GM23338 (cell line): ENCODE results near the gene ARHGAP1. TPM values are rescaled to one million over a fixed set of nuclear protein-coding genes. Genes with fewer than 3 reads are reported as not detected.

ENCODE experiments used
- ATAC-seq: fragments of 200-7000 bp; cut with Tn5 transposase; 3 replicates; pipeline ENCODE4 v1.9.1; 2020
- DNase-seq: peaks from one replicate; pipeline ENCODE4 v3.0.0-alpha.2; 2015; ENCODE audit warnings: low spot score
- H2AFZ ChIP-seq: fragments of 200-600 bp; sonication (generic); 2 replicates; pipeline ENCODE4 v1.8.0; 2016; ENCODE audit warnings: antibody characterized with exemption, mild to moderate bottlenecking, moderate library complexity
- H3F3A ChIP-seq: fragments of 200-600 bp; sonication (generic); replicated peaks from 2 replicates; pipeline ENCODE4 v1.8.0; 2017; ENCODE audit warnings: antibody characterized with exemption, mixed run types, low read depth
- H3K27ac ChIP-seq: fragments of 200-600 bp; sonication (generic); 2 replicates; pipeline ENCODE4 v1.6.1; 2016; ENCODE audit warnings: low read depth
- H3K27me3 ChIP-seq: fragments of 200-600 bp; sonication (generic); 2 replicates; pipeline ENCODE4 v1.8.0; 2016; ENCODE audit warnings: mild to moderate bottlenecking, mixed run types, moderate library complexity; ENCODE audit not compliant: insufficient read depth
- H3K36me3 ChIP-seq: fragments of 200-600 bp; sonication (generic); 2 replicates; pipeline ENCODE4 v1.8.0; 2016; ENCODE audit warnings: mild to moderate bottlenecking; ENCODE audit not compliant: insufficient read depth
- H3K4me1 ChIP-seq: fragments of 200-600 bp; sonication (generic); 2 replicates; pipeline ENCODE4 v1.8.0; 2016; ENCODE audit warnings: mild to moderate bottlenecking, moderate library complexity; ENCODE audit not compliant: insufficient read depth
- H3K4me2 ChIP-seq: fragments of 200-600 bp; sonication (generic); 2 replicates; pipeline ENCODE4 v1.7.1; 2017; ENCODE audit warnings: mixed run types
- H3K4me3 ChIP-seq: fragments of 200-600 bp; sonication (generic); 2 replicates; pipeline ENCODE4 v1.6.1; 2016; ENCODE audit warnings: mixed run types
- H3K79me2 ChIP-seq: fragments of 200-600 bp; sonication (generic); replicated peaks from 2 replicates; pipeline ENCODE4 v1.8.0; 2017; ENCODE audit warnings: mild to moderate bottlenecking; ENCODE audit not compliant: insufficient read depth
- H3K9me2 ChIP-seq: fragments of 200-600 bp; sonication (generic); 2 replicates; pipeline ENCODE4 v1.8.0; 2017; ENCODE audit not compliant: insufficient read depth
- H4K20me1 ChIP-seq: fragments of 200-600 bp; sonication (generic); replicated peaks from 2 replicates; pipeline ENCODE4 v1.8.0; 2017; ENCODE audit warnings: mild to moderate bottlenecking; ENCODE audit not compliant: insufficient read depth
- H3K27ac Mint-ChIP-seq: 2 replicates; pipeline ENCODE4 v1.8.0; 2020; ENCODE audit warnings: inconsistent platforms, mild to moderate bottlenecking, moderate library complexity, mixed read lengths
- H3K27me3 Mint-ChIP-seq: 3 replicates; pipeline ENCODE4 v1.8.0; 2022; ENCODE audit warnings: low read depth, mild to moderate bottlenecking, moderate library complexity, mixed read lengths, inconsistent platforms; ENCODE audit not compliant: insufficient read depth, poor library complexity
- H3K36me3 Mint-ChIP-seq: 3 replicates; pipeline ENCODE4 v1.8.0; 2021; ENCODE audit warnings: low read depth, mild to moderate bottlenecking, inconsistent platforms, moderate library complexity, mixed read lengths
- H3K4me1 Mint-ChIP-seq: 3 replicates; pipeline ENCODE4 v1.8.0; 2020; ENCODE audit warnings: mild to moderate bottlenecking, inconsistent platforms, mixed read lengths
- H3K4me3 Mint-ChIP-seq: 3 replicates; pipeline ENCODE4 v1.8.0; 2021; ENCODE audit warnings: moderate library complexity, mild to moderate bottlenecking, inconsistent platforms, mixed read lengths
- H3K9me3 Mint-ChIP-seq: 3 replicates; pipeline ENCODE4 v1.8.0; 2020; ENCODE audit warnings: moderate library complexity, mild to moderate bottlenecking, inconsistent platforms, mixed read lengths
- CREB1 ChIP-seq: fragments of 250-450 bp; sonication (Bioruptor Pico); IDR thresholded peaks from 2 replicates; pipeline ENCODE4 v1.5.0; 2020; ENCODE audit warnings: low read depth, mild to moderate bottlenecking, moderate library complexity
- JUNB ChIP-seq: IDR thresholded peaks from one replicate; pipeline ENCODE4 v1.6.1; 2016; ENCODE audit warnings: antibody characterized with exemption; ENCODE audit not compliant: unreplicated experiment
- NANOG ChIP-seq: IDR thresholded peaks from 2 replicates; pipeline ENCODE4 v1.6.1; 2016; ENCODE audit warnings: antibody characterized with exemption, borderline replicate concordance
- POLR2AphosphoS5 ChIP-seq: IDR thresholded peaks from 2 replicates; pipeline ENCODE4 v1.6.1; 2016; ENCODE audit warnings: antibody characterized with exemption, low read depth
- REST ChIP-seq: IDR thresholded peaks from one replicate; pipeline ENCODE4 v1.6.1; 2018; ENCODE audit warnings: antibody characterized with exemption; ENCODE audit not compliant: unreplicated experiment
- STAT1 ChIP-seq: IDR thresholded peaks from one replicate; pipeline ENCODE4 v1.6.1; 2016; ENCODE audit warnings: antibody characterized with exemption; ENCODE audit not compliant: unreplicated experiment
- ZNF331 ChIP-seq: fragments of 250-450 bp; sonication (Bioruptor Pico); IDR thresholded peaks from 2 replicates; pipeline ENCODE4 v1.5.0; 2020; ENCODE audit warnings: low read depth, mild to moderate bottlenecking, moderate library complexity
- polyA plus RNA-seq: library from polyadenylated mRNA; unstranded; fragments of >200 nt; fragmentation: Nextera tagmentation; extraction: Ambion mirVana; gene quantifications from 2 replicates; pipeline ENCODE4 v1.2.1, GENCODE V29; 2016
- total RNA-seq: library from RNA; depleted of rRNA; stranded (reverse); fragments of >200 nt; shearing (Covaris generic); gene quantifications from 2 replicates; pipeline ENCODE4 v1.2.3, GENCODE V29; 2014
- TF ChIP-seq, protein P1 (sequence below), 2 experiments: fragments of 200-600 bp in 1 of 2; sonication (generic) in 1 of 2; conservative IDR thresholded peaks; 2 replicates each; pipeline versions ENCODE4 v1.5.1 to v1.6.1; 2016 to 2017; ENCODE audit warnings: antibody characterized with exemption in 2 of 2, low read depth in 2 of 2, mild to moderate bottlenecking in 2 of 2, moderate library complexity in 1 of 2
- TF ChIP-seq, protein P2 (sequence below): IDR thresholded peaks from 2 replicates; pipeline ENCODE4 v1.6.1; 2016; ENCODE audit warnings: antibody characterized with exemption

Gene ARHGAP1
- total and polyA plus RNA-seq, 2 experiments from 2014 or later: 23.4 to 38.1 TPM

DNA sequence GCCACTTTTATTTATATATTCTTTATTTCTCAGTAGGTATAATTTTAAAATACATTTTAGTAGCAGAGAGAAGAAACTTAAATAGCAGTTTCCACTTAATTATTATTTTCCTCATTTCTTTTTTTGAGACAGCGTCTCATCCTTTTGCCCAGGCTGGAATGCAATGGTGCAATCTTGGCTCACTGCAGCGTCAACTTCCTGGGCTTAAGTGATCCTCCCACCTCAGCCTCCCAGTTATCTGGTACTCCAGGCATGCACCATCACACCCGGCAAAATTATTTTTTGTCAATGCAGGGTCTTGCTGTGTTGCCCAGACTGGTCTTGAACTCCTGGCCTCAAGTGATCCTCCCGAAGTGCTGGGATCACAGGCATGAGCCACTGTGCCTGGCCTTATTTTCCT lies 44.8 kb downstream of the ARHGAP1 start (continued):
- no peak for TF ChIP-seq ZNF331 (CRISPR knock-in tag)
- TF ChIP-seq NANOG: no peak

DNA sequence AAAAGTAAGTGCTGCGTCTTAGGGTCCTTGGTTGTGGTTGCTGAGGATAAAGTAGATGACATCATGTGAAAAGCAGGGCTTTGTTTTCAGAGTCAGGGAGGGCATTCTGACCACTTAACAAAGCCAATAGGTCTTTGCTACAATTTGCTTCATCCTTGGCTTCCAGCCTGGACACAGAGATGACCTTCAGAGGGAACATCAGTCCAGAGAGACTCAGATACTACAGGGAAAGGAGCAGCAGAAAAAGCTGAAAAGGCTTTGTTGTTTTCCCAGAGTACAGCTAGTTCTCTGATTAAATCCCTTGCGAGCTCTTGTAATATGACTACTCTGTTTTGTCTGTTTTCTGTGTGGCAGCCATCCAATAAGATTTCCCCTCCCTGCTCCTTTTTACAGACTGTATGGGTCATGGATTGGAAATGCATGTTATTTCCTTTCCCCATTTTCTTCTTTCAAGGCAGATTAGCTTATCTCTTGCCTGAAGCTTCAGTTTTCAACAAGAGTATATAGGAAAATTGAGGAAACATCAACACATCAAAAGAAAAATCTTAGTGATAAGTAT lies 51.2 kb downstream of the ARHGAP1 start:
- Mint-ChIP-seq H3K36me3 (peaks cover 54% of the 10 kb centered on the region), H3K27me3 (no peaks in the 10 kb centered on the region), H3K27ac (no peak overlapping the region), H3K9me3 (no peaks in the 10 kb centered on the region), H3K4me1 (no peaks in the 10 kb centered on the region), H3K4me3 (no peak overlapping the region)
- H2AFZ ChIP-seq: no peak overlapping the region
- H3K27me3 ChIP-seq: no peaks in the 10 kb centered on the region
- H3K9me2 ChIP-seq: no peaks in the 10 kb centered on the region
- H3K4me2 ChIP-seq: no peak overlapping the region
- H3K79me2 ChIP-seq: no peaks in the 10 kb centered on the region
- DNase-seq (no peak), ATAC-seq (no peak)
- H3K4me3 ChIP-seq: no peak overlapping the region
- H4K20me1 ChIP-seq: peaks cover 8% of the 10 kb centered on the region; the same call in 1 of the 2 replicates
- 0 out of 2 replicates have a peak, but pooled peaks cover 3% of the 10 kb centered on the region for H3F3A ChIP-seq
- H3K27ac ChIP-seq: peak overlapping the region; percentile 46; the same call in 1 of the 2 replicates
- peaks cover 23% of the 10 kb centered on the region for H3K36me3 ChIP-seq
- TF ChIP-seq JUNB (no peak), REST (no peak), STAT1 (no peak), POLR2AphosphoS5 (no peak)
- TF ChIP-seq, protein P1, sequence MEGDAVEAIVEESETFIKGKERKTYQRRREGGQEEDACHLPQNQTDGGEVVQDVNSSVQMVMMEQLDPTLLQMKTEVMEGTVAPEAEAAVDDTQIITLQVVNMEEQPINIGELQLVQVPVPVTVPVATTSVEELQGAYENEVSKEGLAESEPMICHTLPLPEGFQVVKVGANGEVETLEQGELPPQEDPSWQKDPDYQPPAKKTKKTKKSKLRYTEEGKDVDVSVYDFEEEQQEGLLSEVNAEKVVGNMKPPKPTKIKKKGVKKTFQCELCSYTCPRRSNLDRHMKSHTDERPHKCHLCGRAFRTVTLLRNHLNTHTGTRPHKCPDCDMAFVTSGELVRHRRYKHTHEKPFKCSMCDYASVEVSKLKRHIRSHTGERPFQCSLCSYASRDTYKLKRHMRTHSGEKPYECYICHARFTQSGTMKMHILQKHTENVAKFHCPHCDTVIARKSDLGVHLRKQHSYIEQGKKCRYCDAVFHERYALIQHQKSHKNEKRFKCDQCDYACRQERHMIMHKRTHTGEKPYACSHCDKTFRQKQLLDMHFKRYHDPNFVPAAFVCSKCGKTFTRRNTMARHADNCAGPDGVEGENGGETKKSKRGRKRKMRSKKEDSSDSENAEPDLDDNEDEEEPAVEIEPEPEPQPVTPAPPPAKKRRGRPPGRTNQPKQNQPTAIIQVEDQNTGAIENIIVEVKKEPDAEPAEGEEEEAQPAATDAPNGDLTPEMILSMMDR (conservative IDR thresholded peaks at IDR 0.05; ENCODE audit: low read depth in 2 of 2): no peak
- H3K4me1 ChIP-seq: no peaks in the 10 kb centered on the region

- H4K20me1 ChIP-seq: peaks cover 12% of the 10 kb centered on the region; the same call in 1 of the 2 replicates
- Mint-ChIP-seq H3K27ac (no peak overlapping the region), H3K4me1 (no peaks in the 10 kb centered on the region), H3K9me3 (no peaks in the 10 kb centered on the region; the same call in 2 of the 3 replicates), H3K36me3 (peaks cover 37% of the 10 kb centered on the region; the same call in 2 of the 3 replicates), H3K4me3 (no peak overlapping the region), H3K27me3 (peaks cover 2% of the 10 kb centered on the region)
- H2AFZ ChIP-seq: no peak overlapping the region
- no peaks in the 10 kb centered on the region for H3K4me1 ChIP-seq
- 0 out of 2 replicates have a peak, but pooled peaks cover under 1% of the 10 kb centered on the region for H3F3A ChIP-seq
- 0 out of 2 replicates have a peak, but pooled peaks cover 7% of the 10 kb centered on the region for H3K9me2 ChIP-seq
- DNase-seq (no peak), ATAC-seq (no peak)
- no peaks in the 10 kb centered on the region for H3K27me3 ChIP-seq
- no peak overlapping the region for H3K4me3 ChIP-seq
- H3K4me2 ChIP-seq: no peak overlapping the region
- 0 out of 2 replicates have a peak, but pooled peaks cover 4% of the 10 kb centered on the region for H3K79me2 ChIP-seq
- H3K27ac ChIP-seq: 0 out of 2 replicates have a peak overlapping the region, but pooled peaks have one; percentile 30
- peaks cover 7% of the 10 kb centered on the region for H3K36me3 ChIP-seq
- TF ChIP-seq NANOG: no peak
- TF ChIP-seq CREB1 (CRISPR knock-in tag): no peak
- TF ChIP-seq, protein P2, sequence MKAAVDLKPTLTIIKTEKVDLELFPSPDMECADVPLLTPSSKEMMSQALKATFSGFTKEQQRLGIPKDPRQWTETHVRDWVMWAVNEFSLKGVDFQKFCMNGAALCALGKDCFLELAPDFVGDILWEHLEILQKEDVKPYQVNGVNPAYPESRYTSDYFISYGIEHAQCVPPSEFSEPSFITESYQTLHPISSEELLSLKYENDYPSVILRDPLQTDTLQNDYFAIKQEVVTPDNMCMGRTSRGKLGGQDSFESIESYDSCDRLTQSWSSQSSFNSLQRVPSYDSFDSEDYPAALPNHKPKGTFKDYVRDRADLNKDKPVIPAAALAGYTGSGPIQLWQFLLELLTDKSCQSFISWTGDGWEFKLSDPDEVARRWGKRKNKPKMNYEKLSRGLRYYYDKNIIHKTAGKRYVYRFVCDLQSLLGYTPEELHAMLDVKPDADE: no peak
- TF ChIP-seq POLR2AphosphoS5: no peak
- no peak for TF ChIP-seq STAT1
Observed at GRCh38 chr11:46643986-46644385, 56.4 kb downstream of the ARHGAP1 start.
